Epithelial cell of proximal tubule (primary cell): ENCODE measurements around the gene ADGRB3. TPM values are rescaled to one million over a fixed set of nuclear protein-coding genes. Genes with fewer than 3 reads are reported as not detected.
"Not testable (repeated sequence)": the region's sequence is repeated elsewhere in the genome, so short reads cannot be mapped to it uniquely, and the experiment has no call there.

Source experiments
- DNase-seq: peaks from one replicate; pipeline ENCODE4 v3.0.0-alpha.2; 2011; ENCODE audit warnings: low read depth
- H3K4me3 ChIP-seq: 2 replicates; pipeline ENCODE4 v1.5.1; 2011; ENCODE audit warnings: low read depth, mild to moderate bottlenecking, low read length
- total RNA-seq: library from RNA; depleted of rRNA; stranded (reverse); fragments of >200 nt; gene quantifications from 2 replicates; pipeline ENCODE4 v1.2.3, GENCODE V29; 2015
- TF ChIP-seq, protein P1 (sequence below): conservative IDR thresholded peaks from 2 replicates; pipeline ENCODE4 v1.5.1; 2012; ENCODE audit warnings: low read depth, mild to moderate bottlenecking, low read length

ADGRB3 gene
- total RNA-seq, 1 donor from 2014 or later = 4.7 TPM

GRCh38 chr6:68653706-68654089, 18.6 kb downstream of the ADGRB3 start:
- DNase-seq = no peak
- no peak overlapping the region for H3K4me3 ChIP-seq
- TF ChIP-seq, protein P1, sequence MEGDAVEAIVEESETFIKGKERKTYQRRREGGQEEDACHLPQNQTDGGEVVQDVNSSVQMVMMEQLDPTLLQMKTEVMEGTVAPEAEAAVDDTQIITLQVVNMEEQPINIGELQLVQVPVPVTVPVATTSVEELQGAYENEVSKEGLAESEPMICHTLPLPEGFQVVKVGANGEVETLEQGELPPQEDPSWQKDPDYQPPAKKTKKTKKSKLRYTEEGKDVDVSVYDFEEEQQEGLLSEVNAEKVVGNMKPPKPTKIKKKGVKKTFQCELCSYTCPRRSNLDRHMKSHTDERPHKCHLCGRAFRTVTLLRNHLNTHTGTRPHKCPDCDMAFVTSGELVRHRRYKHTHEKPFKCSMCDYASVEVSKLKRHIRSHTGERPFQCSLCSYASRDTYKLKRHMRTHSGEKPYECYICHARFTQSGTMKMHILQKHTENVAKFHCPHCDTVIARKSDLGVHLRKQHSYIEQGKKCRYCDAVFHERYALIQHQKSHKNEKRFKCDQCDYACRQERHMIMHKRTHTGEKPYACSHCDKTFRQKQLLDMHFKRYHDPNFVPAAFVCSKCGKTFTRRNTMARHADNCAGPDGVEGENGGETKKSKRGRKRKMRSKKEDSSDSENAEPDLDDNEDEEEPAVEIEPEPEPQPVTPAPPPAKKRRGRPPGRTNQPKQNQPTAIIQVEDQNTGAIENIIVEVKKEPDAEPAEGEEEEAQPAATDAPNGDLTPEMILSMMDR = no peak

GRCh38 chr6:68654134-68654533, 19.1 kb downstream of the ADGRB3 start:
- TF ChIP-seq, protein P1 = no peak
- no peak overlapping the region for H3K4me3 ChIP-seq
- DNase-seq = no peak

GRCh38 chr6:68655028-68655427, 19.9 kb downstream of the ADGRB3 start:
- DNase-seq = no peak
- no peak overlapping the region for H3K4me3 ChIP-seq
- TF ChIP-seq, protein P1 = no peak

GRCh38 chr6:68657374-68658139, 22.5 kb downstream of the ADGRB3 start:
- TF ChIP-seq, protein P1 = no peak
- H3K4me3 ChIP-seq = no peak overlapping the region
- DNase-seq = no peak

DNA sequence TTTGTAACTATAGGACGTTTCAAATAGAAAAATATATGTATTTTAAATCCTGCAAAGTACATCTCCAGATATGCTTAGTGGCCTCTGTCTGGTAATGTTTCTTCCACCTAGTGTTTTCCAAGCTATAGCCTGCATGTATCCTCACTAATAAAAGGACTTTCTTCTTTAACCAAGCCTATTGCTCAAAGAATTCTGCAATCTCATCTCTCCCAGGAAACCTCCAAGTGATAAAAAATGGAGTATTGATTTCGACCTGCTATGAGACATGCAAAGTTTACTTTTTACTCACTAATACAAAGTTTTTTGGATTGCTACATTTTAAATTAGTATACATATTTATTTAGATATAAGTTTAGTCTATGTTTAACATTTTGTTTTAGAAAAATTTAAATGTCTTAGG, 23.3 kb downstream of the ADGRB3 start:
- no peak overlapping the region for H3K4me3 ChIP-seq
- TF ChIP-seq, protein P1 = no peak
- DNase-seq = no peak

GRCh38 chr6:68673255-68673654, 38.2 kb downstream of the ADGRB3 start:
- no peak overlapping the region for H3K4me3 ChIP-seq
- TF ChIP-seq, protein P1 = no peak
- no peak for DNase-seq

GRCh38 chr6:68675548-68675947, 40.5 kb downstream of the ADGRB3 start:
- DNase-seq = no peak
- TF ChIP-seq, protein P1 = no peak
- H3K4me3 ChIP-seq = no peak overlapping the region

DNA sequence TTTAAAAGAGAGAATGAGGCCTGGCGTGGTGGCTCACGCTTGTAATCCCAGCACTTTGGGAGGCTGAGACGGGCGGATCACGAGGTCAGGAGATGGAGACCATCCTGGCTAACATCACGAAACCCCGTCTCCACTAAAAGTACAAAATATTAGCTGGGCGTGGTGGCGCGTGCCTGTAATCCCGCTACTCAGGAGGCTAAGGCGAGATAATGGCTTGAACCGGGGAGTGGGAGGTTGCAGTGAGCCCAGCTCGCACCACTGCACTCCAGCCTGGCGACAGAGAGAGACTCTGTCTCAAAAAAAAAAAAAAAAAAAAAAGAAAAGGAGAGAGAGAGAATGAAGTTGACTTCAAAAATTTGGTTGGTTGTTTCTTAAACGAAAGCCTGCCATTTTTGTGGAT, 41.0 kb downstream of the ADGRB3 start:
- not testable (repeated sequence) for H3K4me3 ChIP-seq, DNase-seq
